ENCODE data around the gene EML4. TPM values are rescaled to one million over a fixed set of nuclear protein-coding genes. Genes with fewer than 3 reads are reported as not detected.
"Not testable (repeated sequence)": the region's sequence is repeated elsewhere in the genome, so short reads cannot be mapped to it uniquely, and the experiment has no call there.

EML4 gene
- total RNA-seq, 1 experiment from 2014 or later = 52.0 TPM

DNA sequence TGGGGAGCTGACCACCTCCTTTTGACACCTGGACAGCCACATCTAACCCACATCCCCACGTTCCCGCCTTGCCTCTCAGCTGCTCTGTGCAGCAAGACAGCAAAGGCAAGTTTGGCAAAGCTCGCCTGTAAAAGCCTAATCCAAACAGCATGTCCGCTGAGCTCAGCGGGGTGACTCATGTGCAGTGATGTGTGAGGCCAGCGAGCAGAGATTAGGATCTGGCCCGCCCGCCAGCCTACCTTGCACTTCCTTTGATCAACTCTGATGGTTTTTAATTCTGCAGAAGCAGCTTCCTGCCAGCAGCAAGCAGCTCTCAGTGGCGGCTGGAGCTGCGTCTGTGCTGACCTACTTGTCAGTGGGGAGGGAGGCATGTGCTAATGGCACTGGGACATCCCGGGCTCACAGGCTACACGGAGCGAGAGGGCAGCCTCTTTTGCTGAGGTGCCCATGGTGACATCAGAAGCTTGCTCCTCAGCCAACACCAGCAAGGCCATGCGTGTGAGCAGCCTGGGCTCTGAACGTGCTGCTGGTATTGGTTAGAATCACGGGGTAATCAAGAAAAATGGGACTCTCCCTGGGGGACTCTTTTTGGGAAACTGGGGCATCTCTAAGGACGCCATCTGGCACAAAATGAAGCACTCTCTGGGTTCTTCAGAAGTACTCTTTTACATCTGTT is 36.0 kb upstream of the EML4 start:
- Histone ChIP-seq H3K36me3 (ENCODE audit: low read depth) (no peaks in the 10 kb centered on the region), H3K27me3 (ENCODE audit: insufficient read depth, low read depth) (no peaks in the 10 kb centered on the region), H3K4me2 (peak overlapping the region; percentile 75), H4K20me1 (ENCODE audit: insufficient read depth) (no peaks in the 10 kb centered on the region), H3K4me1 (replicated peaks; ENCODE audit: insufficient read depth) (peaks cover 74% of the 10 kb centered on the region), H3F3A (ENCODE audit: insufficient read depth, low read depth) (peaks cover 63% of the 10 kb centered on the region), H3K9me2 (ENCODE audit: insufficient read depth) (no peaks in the 10 kb centered on the region), H3K79me2 (ENCODE audit: low read depth) (no peaks in the 10 kb centered on the region), H2AFZ (peak overlapping the region; percentile 31; the same call in 1 of the 2 replicates), H3K27ac (peak overlapping the region; percentile 69), H3K9me3 (ENCODE audit: insufficient read depth, low read depth) (no peaks in the 10 kb centered on the region), H3K4me3 (peak overlapping the region; percentile 24; the same call in 1 of the 2 replicates)
- no TSS peak for BruUV-seq (replicated peaks)
- ChIA-PET POLR2A (ENCODE audit: unreplicated experiment) (interaction anchor here (0.5 to 1.3 kb wide), 10 partner anchors 9 to 845 kb away, joined by 3 to 11 read pairs (median 4); no protein-coding TSS in a partner anchor), CTCF (interaction anchor here (1.6 kb wide), 1 partner anchor 28 kb away, joined by 4 read pairs; no protein-coding TSS in a partner anchor)
- intact Hi-C loops (cut with micrococcal nuclease; ENCODE audit: unreplicated experiment) = loop anchor here (1.0 to 5.0 kb wide), 3 partner anchors 15 to 34 kb away; partner anchors contain the start of gene EML4
- TF ChIP-seq, protein P1, sequence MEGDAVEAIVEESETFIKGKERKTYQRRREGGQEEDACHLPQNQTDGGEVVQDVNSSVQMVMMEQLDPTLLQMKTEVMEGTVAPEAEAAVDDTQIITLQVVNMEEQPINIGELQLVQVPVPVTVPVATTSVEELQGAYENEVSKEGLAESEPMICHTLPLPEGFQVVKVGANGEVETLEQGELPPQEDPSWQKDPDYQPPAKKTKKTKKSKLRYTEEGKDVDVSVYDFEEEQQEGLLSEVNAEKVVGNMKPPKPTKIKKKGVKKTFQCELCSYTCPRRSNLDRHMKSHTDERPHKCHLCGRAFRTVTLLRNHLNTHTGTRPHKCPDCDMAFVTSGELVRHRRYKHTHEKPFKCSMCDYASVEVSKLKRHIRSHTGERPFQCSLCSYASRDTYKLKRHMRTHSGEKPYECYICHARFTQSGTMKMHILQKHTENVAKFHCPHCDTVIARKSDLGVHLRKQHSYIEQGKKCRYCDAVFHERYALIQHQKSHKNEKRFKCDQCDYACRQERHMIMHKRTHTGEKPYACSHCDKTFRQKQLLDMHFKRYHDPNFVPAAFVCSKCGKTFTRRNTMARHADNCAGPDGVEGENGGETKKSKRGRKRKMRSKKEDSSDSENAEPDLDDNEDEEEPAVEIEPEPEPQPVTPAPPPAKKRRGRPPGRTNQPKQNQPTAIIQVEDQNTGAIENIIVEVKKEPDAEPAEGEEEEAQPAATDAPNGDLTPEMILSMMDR (conservative IDR thresholded peaks at IDR 0.05) = no peak
- no peak for TF ChIP-seq EZH2 (IDR thresholded peaks at IDR 0.05; ENCODE audit: low read depth)
- DNase-seq = peak; percentile 92 to 98

DNA sequence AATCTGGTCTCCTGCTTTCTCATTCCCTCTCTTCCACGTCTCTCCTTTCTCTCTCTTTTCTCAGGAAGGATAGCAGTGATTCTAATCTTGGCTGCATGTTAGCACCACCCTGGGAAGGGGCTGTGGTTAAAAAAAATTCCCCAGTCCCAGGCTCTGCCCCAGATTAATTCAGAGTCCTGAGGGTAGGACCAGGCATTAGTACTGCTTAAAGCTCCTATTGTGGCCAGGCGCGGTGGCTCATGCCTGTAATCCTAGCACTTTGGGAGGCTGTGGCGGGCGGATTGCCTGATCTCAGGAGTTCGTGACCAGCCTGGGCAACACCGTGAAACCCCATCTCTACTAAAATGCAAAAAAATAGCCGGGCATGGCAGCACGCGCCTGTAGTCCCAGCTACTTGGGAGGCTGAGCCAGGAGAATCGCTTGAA is 35.4 kb upstream of the EML4 start:
- intact Hi-C loops (cut with micrococcal nuclease; ENCODE audit: unreplicated experiment) = loop anchor here (1.0 to 5.0 kb wide), 3 partner anchors 15 to 34 kb away; partner anchors contain the start of gene EML4
- Histone ChIP-seq H3K27ac (0 out of 2 replicates have a peak overlapping the region, but pooled peaks have one; percentile 29), H3K9me3 (ENCODE audit: insufficient read depth, low read depth) (no peaks in the 10 kb centered on the region), H3K27me3 (ENCODE audit: insufficient read depth, low read depth) (no peaks in the 10 kb centered on the region), H2AFZ (no peak overlapping the region), H3K4me1 (replicated peaks; ENCODE audit: insufficient read depth) (peaks cover 74% of the 10 kb centered on the region), H3K9me2 (ENCODE audit: insufficient read depth) (no peaks in the 10 kb centered on the region), H4K20me1 (ENCODE audit: insufficient read depth) (no peaks in the 10 kb centered on the region), H3K79me2 (ENCODE audit: low read depth) (no peaks in the 10 kb centered on the region), H3K36me3 (ENCODE audit: low read depth) (no peaks in the 10 kb centered on the region), H3F3A (ENCODE audit: insufficient read depth, low read depth) (peaks cover 66% of the 10 kb centered on the region), H3K4me3 (no peak overlapping the region), H3K4me2 (peak overlapping the region; percentile 75)
- no peak for DNase-seq
- BruUV-seq (replicated peaks) = no TSS peak
- ChIA-PET CTCF (interaction anchor here (0.7 to 1.6 kb wide), 2 partner anchors 28 to 74 kb away, joined by 4 to 5 read pairs; no protein-coding TSS in a partner anchor), POLR2A (ENCODE audit: unreplicated experiment) (no interaction called here)
- TF ChIP-seq EZH2 (IDR thresholded peaks at IDR 0.05; ENCODE audit: low read depth) = no peak
- TF ChIP-seq, protein P1 (conservative IDR thresholded peaks at IDR 0.05) = no peak

DNA sequence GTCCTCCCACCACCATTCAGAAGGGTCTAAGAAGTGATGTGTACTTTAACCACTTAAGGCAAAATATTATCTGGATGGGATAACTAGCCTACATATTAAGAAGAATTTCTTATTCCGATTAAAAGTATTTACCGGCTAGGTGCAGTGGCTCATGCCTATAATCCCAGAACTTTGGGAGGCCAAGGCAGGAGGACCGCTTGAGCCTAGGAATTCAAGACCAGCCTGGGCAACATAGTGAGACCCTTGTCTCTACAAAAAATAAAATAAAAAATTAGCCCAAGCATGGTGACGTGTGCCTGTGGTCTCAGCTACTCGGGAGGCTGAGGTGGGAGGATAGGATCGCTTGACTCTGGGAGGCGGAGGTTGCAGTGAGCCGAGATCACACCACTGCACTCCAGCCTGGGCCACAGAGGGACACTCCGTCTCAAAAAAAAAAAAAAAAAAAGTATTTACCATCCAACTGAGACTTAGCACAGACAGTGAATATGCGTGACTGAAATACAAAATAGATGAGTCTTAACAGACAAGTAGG is 34.7 kb upstream of the EML4 start:
- BruUV-seq (replicated peaks); H3K4me3 ChIP-seq; H3K79me2 ChIP-seq (ENCODE audit: low read depth); H3K27ac ChIP-seq; H3K4me2 ChIP-seq; DNase-seq; H3K27me3 ChIP-seq (ENCODE audit: insufficient read depth, low read depth); H3K9me2 ChIP-seq (ENCODE audit: insufficient read depth); H3K36me3 ChIP-seq (ENCODE audit: low read depth); H2AFZ ChIP-seq; POLR2A ChIA-PET (ENCODE audit: unreplicated experiment); H3K9me3 ChIP-seq (ENCODE audit: insufficient read depth, low read depth); H4K20me1 ChIP-seq (ENCODE audit: insufficient read depth): not testable (repeated sequence)
- CTCF ChIA-PET = interaction anchor here (0.7 kb wide), 1 partner anchor 74 kb away, joined by 5 read pairs; no protein-coding TSS in a partner anchor
- H3F3A ChIP-seq (ENCODE audit: insufficient read depth, low read depth) = peaks cover 66% of the 10 kb centered on the region
- H3K4me1 ChIP-seq (replicated peaks; ENCODE audit: insufficient read depth) = peaks cover 75% of the 10 kb centered on the region
- intact Hi-C loops (cut with micrococcal nuclease; ENCODE audit: unreplicated experiment) = loop anchor here (5.0 kb wide), 1 partner anchor 33 kb away; the partner anchor contains the start of gene EML4
